IPS-18a (cell line): Measurements from ENCODE around the gene KIAA2012.

Experiments
- H3K27ac ChIP-seq: one replicate; pipeline ENCODE4 v1.5.1; 2013; ENCODE audit warnings: low read length
- H3K27me3 ChIP-seq: one replicate; pipeline ENCODE4 v1.6.1; 2013; ENCODE audit warnings: mild to moderate bottlenecking, low read length; ENCODE audit not compliant: control insufficient read depth, insufficient read depth
- H3K36me3 ChIP-seq: one replicate; pipeline ENCODE4 v1.6.1; 2013; ENCODE audit warnings: low read depth, low read length; ENCODE audit not compliant: control insufficient read depth
- H3K4me1 ChIP-seq: one replicate; pipeline ENCODE4 v1.6.1; 2013; ENCODE audit warnings: low read depth, low read length; ENCODE audit not compliant: control insufficient read depth
- H3K4me3 ChIP-seq: one replicate; pipeline ENCODE4 v1.5.1; 2013; ENCODE audit warnings: low read length
- H3K9ac ChIP-seq: one replicate; pipeline ENCODE4 v1.6.1; 2013; ENCODE audit warnings: mild to moderate bottlenecking, low read length, moderate library complexity
- H3K9me3 ChIP-seq: one replicate; pipeline ENCODE4 v1.6.1; 2013; ENCODE audit warnings: low read depth, low read length; ENCODE audit not compliant: control insufficient read depth

KIAA2012 gene

DNA sequence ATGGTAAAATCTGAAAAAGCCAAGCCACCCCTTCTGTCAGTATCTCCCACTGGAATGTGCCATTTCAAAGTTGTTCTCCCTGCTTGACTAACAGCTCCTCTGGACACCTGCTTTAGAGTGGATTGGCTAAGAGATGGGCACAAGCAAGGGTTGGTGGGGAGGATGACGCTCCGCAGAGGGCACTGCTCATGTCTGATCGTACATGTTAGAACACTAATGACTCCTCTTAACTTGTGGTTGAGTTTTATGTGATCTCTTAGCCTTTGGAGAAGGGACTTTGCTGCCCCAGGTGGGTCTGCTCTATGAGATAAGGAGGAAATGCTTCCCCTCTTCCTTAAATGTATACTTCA lies 8.2 kb upstream of the KIAA2012 start:
- peak overlapping the region; percentile 26 for H3K27ac ChIP-seq

DNA sequence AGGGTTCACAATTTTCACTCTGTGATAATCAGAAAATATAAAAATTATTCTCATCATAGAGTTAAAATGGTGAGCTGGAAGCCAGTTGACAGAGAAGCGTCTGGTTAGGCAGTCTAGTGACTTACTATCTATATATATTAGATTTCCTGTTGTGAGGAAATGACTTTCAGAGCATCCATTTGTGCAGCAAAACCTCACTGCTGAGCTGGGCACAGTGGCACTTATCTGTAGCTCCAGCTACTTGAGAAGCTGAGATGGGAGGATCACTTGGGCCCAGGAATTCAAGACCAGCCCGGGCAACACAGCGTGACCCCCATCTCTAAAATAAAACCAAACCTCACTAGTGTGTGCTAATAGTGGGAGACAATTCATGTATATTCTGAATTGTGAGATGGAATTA lies 7.2 kb upstream of the KIAA2012 start:
- Histone ChIP-seq H3K9ac (no peak overlapping the region), H3K27me3 (no peaks in the 10 kb centered on the region), H3K4me1 (peaks cover 20% of the 10 kb centered on the region), H3K4me3 (no peak overlapping the region), H3K36me3 (no peaks in the 10 kb centered on the region), H3K27ac (no peak overlapping the region), H3K9me3 (no peaks in the 10 kb centered on the region)

More for the DNA sequence above, 8.2 kb upstream of the KIAA2012 start:
- Histone ChIP-seq H3K27me3 (no peaks in the 10 kb centered on the region), H3K4me1 (peaks cover 20% of the 10 kb centered on the region), H3K4me3 (no peak overlapping the region), H3K9ac (no peak overlapping the region), H3K36me3 (no peaks in the 10 kb centered on the region), H3K9me3 (no peaks in the 10 kb centered on the region)

- Histone ChIP-seq H3K9ac (no peak overlapping the region), H3K27ac (no peak overlapping the region), H3K9me3 (no peaks in the 10 kb centered on the region), H3K4me1 (peaks cover 20% of the 10 kb centered on the region), H3K4me3 (no peak overlapping the region), H3K36me3 (no peaks in the 10 kb centered on the region), H3K27me3 (no peaks in the 10 kb centered on the region)
Observed at GRCh38 chr2:202066875-202067274, 6.2 kb upstream of the KIAA2012 start.

GRCh38 chr2:202067589-202067988 lies 5.5 kb upstream of the KIAA2012 start:
- Histone ChIP-seq H3K27me3 (no peaks in the 10 kb centered on the region), H3K9ac (no peak overlapping the region), H3K36me3 (no peaks in the 10 kb centered on the region), H3K4me3 (no peak overlapping the region), H3K4me1 (peaks cover 20% of the 10 kb centered on the region), H3K9me3 (no peaks in the 10 kb centered on the region), H3K27ac (no peak overlapping the region)

DNA sequence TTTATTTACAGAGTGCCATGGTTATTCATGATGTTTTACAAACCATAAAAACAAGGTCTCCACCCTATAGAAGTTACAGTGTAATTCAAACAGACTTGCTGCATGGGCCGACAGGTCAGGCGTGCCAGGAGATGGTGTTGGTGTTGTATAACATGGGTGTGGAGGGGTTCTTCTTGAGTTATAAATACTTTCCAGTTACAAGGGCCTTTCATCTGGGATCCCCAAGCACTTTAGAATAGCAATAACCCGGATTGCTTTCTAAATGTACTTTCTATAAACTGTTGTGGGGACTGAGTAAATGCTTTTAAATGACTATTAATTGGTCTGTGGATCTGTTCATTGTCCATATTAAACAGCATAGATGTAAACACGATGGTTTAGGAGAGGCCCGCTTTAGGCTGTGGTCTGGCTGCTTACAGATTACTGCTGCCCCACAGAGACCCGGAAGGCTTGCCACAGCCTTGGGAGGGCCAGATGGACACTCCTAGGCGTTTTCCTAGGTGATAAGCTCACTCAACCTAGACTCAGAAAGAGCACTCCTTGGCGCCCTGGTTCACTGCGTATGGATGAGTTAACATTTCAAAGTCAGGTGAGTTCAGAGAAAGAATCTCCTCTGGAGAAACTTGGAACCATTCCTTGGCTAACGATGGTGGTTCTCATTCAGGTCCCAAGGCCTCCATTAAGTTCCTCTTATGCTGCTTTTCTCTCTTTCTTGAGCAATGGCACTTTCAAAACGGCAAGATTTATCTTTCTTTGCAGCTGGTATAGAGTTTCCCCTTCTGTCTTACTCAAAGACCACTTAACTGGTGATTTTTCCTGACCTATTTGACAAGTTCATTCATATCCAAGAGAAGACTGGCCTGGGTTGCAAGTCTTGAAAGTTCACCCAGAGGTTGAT lies 3.6 kb upstream of the KIAA2012 start:
- Histone ChIP-seq H3K36me3 (no peaks in the 10 kb centered on the region), H3K27ac (no peak overlapping the region)

GRCh38 chr2:202071107-202071506 lies 1.9 kb upstream of the KIAA2012 start:
- no peak overlapping the region for H3K9ac ChIP-seq
- H3K27me3 ChIP-seq, result no peaks in the 10 kb centered on the region
- no peak overlapping the region for H3K27ac ChIP-seq
- H3K36me3 ChIP-seq, result no peaks in the 10 kb centered on the region
- peaks cover 7% of the 10 kb centered on the region for H3K4me1 ChIP-seq
- no peak overlapping the region for H3K4me3 ChIP-seq
- no peaks in the 10 kb centered on the region for H3K9me3 ChIP-seq

More for the DNA sequence above, 3.6 kb upstream of the KIAA2012 start:
- H3K9ac ChIP-seq, result no peak overlapping the region
- no peaks in the 10 kb centered on the region for H3K27me3 ChIP-seq
- no peaks in the 10 kb centered on the region for H3K9me3 ChIP-seq
- peaks cover 18% of the 10 kb centered on the region for H3K4me1 ChIP-seq
- no peak overlapping the region for H3K4me3 ChIP-seq

DNA sequence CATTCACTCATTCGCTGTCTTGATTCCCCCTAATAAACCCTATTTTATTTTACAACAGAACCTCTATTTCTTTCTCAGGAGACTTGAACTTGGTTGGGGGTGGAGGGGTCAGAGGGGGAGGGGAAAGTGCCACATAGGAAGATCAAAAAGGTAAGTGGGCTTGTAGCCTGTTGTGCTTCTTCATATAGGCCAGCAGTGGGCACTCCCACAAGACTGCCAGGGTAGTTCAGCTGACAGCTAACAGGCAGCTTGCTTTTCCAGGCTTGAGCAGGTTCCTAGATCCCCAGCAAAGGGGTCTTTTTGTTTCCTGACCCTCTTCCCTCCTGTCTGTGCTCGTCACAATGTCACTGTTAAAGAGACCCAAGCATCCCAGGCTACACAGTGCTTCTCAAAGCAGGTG lies 829 bp upstream of the KIAA2012 start:
- Histone ChIP-seq H3K9me3 (no peaks in the 10 kb centered on the region), H3K9ac (no peak overlapping the region), H3K36me3 (no peaks in the 10 kb centered on the region), H3K27me3 (no peaks in the 10 kb centered on the region), H3K27ac (no peak overlapping the region), H3K4me1 (peaks cover 7% of the 10 kb centered on the region), H3K4me3 (no peak overlapping the region)

GRCh38 chr2:202074324-202074723 lies 1.3 kb downstream of the KIAA2012 start:
- peaks cover 7% of the 10 kb centered on the region for H3K4me1 ChIP-seq
- H3K9me3 ChIP-seq, result no peaks in the 10 kb centered on the region
- no peak overlapping the region for H3K4me3 ChIP-seq
- no peaks in the 10 kb centered on the region for H3K27me3 ChIP-seq
- no peak overlapping the region for H3K27ac ChIP-seq
- H3K9ac ChIP-seq, result no peak overlapping the region
- H3K36me3 ChIP-seq, result no peaks in the 10 kb centered on the region

- Histone ChIP-seq H3K4me3 (no peak overlapping the region), H3K4me1 (peaks cover 4% of the 10 kb centered on the region)
Observed at GRCh38 chr2:202079310-202079709, 6.3 kb downstream of the KIAA2012 start.

DNA sequence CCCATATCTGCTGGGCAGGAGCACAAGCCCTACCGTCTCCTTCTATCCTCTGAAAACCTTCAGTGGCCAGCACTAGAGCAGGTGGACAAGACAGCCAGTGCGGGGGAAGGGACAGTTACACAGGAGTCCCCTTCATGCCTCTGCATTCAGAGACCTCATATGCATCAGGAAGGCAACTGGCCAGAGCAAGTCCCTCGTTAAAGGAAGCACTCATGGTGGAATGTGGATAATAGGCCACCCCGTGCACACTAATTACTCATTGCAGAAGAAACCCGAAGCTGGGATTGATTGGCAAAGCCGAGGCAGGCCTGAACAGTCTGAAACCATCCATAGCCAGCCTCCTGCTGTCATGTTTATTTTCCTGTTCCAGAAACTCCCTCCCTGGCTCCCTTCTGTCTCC lies 11.2 kb downstream of the KIAA2012 start:
- no peak overlapping the region for H3K27ac ChIP-seq
- peaks cover 6% of the 10 kb centered on the region for H3K4me1 ChIP-seq

More at GRCh38 chr2:202079310-202079709, 6.3 kb downstream of the KIAA2012 start:
- Histone ChIP-seq H3K36me3 (no peaks in the 10 kb centered on the region), H3K27ac (no peak overlapping the region), H3K27me3 (no peaks in the 10 kb centered on the region), H3K9me3 (no peaks in the 10 kb centered on the region), H3K9ac (no peak overlapping the region)

DNA sequence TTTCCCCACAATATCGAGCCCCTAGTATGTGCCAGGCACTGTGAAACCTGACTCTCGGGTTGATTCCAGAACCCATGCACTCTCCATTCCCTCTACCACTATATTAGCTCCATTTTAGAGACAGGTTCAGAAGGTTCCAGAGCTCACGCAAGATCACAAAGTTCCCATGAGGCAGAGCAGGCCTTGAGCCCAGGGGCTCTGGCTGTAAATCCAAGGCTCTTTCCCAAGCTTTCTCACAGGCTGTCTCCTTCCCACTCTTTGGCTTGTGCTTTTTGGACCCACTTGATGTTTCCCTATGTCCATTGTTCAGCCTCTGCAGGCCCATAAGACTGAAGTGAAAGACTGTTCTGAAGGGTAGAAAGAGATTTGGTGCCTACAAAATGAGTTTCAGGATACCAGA lies 15.7 kb downstream of the KIAA2012 start:
- Histone ChIP-seq H3K4me1 (peaks cover 6% of the 10 kb centered on the region), H3K9ac (no peak overlapping the region), H3K27me3 (no peaks in the 10 kb centered on the region), H3K27ac (no peak overlapping the region), H3K36me3 (no peaks in the 10 kb centered on the region), H3K4me3 (no peak overlapping the region), H3K9me3 (no peaks in the 10 kb centered on the region)

More for the DNA sequence above, 11.2 kb downstream of the KIAA2012 start:
- H3K9ac ChIP-seq, result no peak overlapping the region
- H3K27me3 ChIP-seq, result no peaks in the 10 kb centered on the region
- no peaks in the 10 kb centered on the region for H3K9me3 ChIP-seq
- H3K4me3 ChIP-seq, result no peak overlapping the region
- no peaks in the 10 kb centered on the region for H3K36me3 ChIP-seq

DNA sequence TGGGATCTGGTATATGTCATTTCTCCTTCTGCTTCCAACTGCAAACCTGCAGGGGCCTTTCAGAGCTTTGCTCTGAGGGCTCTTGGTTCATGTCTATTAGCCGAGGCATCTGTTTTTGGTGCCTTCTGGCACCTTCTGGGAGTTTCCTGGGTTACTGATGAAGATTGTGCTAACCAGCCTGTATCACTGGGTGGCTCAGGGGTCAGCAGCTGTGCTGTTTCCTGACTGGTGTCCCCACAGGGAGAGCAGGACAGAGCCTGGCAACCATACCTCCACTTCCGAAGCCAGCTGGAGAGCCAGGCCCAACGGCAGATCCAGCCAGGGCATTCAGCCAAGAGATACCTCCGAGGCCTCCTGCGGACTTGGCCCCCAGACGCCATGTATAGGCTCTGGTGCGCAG lies 17.5 kb downstream of the KIAA2012 start:
- H3K36me3 ChIP-seq, result no peaks in the 10 kb centered on the region
- no peak overlapping the region for H3K27ac ChIP-seq
- no peaks in the 10 kb centered on the region for H3K9me3 ChIP-seq
- no peaks in the 10 kb centered on the region for H3K4me1 ChIP-seq
- no peak overlapping the region for H3K4me3 ChIP-seq
- H3K27me3 ChIP-seq, result no peaks in the 10 kb centered on the region
- no peak overlapping the region for H3K9ac ChIP-seq
